ENCODE results near the gene MIER2.
"Not testable (repeated sequence)": the region's sequence is repeated elsewhere in the genome, so short reads cannot be mapped to it uniquely, and the experiment has no call there.

The MIER2 gene, protein sequence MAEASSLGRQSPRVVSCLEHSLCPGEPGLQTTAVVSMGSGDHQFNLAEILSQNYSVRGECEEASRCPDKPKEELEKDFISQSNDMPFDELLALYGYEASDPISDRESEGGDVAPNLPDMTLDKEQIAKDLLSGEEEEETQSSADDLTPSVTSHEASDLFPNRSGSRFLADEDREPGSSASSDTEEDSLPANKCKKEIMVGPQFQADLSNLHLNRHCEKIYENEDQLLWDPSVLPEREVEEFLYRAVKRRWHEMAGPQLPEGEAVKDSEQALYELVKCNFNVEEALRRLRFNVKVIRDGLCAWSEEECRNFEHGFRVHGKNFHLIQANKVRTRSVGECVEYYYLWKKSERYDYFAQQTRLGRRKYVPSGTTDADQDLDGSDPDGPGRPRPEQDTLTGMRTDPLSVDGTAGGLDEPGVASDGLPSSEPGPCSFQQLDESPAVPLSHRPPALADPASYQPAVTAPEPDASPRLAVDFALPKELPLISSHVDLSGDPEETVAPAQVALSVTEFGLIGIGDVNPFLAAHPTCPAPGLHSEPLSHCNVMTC

DNA sequence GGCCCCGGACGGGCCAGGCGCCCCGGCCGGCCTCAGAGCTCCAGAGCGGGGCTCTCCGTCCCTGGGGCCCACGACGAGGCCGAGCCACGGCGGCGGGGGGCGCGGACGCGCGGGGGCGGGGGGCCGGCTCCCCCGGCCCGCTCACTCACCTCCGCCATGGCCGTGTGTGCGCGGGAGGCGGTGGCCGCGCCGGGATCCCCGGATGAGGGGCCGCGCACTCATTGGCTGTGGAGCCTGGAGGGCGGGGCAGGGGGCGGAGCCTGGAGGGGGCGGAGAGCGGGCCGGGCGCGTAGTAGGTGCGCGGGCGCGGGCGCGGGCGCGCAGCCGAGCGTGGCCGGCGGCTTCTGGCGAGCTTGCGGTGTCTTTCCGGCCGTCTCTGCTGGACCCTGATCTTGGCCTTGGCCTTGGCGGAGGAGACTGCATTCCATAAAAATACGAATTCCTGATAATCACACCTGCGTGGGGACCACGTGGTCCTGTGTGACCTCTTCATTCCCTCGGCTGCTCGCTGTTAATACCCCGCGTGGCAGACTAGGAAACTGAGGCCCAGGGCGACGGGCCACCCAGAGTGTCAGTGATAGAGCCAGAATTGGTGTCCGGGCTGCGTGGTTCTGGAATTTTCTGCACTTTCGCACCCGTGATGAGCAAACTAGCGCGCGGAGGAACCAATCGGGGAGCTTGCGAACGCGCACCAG lies at the start of gene MIER2:
Gene MIER2 (minus strand): TSS at position 172 of the 695 bp plus-strand sequence. CDS start 14 bp downstream, at position 158.
- ATAC-seq, result peak; percentile 94 to 96

DNA sequence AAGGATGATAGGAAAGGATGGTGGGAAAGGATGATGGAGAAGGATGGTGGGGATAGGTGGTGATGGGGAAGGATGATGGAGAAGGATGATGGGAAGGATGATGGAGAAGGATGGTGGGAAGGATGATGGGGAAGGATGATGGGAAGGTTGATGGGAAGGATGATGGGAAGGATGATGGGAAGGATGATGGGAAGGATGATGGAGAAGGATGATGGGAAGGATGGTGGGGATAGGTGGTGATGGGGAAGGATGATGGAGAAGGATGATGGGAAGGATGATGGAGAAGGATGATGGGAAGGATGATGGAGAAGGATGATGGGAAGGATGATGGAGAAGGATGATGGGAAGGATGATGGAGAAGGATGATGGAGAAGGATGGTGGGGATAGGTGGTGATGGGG lies 49.0 kb upstream of the MIER2 start:
- not testable (repeated sequence) for ATAC-seq

DNA sequence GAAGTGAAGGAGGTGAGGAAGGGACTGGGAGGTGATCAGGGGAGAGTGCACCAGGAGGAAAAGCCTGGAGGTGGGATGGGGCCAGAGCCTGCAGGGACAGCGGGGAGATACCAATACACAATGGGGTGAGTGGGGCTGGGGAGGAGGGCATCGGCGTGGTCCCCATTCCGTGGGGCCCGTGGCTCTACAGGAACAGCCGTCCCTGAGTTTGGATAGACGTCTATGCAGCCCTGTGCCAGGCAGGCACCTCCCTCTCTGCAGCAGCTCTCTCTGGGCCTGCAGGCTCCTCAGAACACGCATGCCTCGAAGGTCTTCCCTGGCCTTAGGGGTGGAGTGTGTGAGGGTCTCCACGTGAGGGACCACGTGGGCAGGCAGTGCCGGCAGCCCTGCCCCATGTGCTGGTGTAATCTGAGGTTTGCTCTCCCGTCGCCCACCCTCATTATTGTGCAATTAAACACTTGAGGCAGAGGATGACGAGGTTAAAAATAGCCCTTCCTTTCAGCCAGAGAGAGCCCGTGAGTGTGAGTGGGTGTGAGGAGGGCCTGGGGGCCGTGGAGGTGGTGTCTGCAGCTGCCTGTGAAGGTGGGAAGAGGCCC lies 47.9 kb upstream of the MIER2 start:
- ATAC-seq, result no peak

DNA sequence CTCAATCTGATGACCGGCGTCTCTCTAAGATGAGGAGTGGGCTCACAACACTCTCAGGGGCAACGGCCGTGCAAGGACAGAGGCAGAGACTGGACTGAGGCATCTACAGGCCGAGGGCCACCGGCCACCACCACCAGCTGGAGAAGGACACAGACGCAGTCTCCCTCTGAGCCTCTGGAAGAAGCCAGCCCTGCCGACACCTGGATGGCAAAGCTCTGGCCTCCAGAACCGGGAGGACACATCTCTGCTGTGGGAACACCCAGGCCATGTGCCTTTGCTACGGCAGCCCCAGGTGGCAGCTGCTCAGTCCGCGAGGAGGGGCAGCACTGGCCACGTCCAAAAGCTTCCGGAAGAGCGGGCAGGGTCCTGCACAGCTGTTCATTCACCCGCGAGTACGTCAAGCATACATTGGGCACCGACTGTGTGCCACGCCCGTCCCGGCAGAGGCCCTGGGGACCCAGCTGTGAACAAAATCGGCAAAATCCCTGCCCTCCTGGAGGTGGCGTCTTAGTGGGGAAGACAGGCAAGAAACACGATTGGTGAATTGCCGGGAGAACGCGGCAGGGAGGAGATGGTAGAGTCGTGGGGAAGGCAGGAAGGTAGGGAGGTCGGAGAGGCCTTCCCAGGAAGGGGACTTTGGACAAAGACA lies 47.3 kb upstream of the MIER2 start:
- no peak for ATAC-seq

DNA sequence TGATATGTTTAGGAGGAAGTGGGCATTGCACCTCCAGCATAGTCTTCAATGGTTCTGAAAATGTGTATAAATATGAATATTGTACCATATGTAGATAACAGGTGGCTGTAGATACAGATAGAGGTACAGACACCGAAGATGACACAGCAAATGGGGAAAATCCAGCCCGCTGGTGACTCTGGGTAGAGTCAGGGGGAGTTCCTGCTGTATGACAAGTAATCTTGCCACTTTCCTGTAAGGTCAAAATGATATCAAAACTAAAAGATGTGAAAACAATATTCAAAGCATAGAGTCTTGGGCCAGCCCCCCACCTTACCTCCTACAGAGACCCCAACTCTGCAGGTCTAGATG lies 46.6 kb upstream of the MIER2 start:
- ATAC-seq, result peak; percentile 53 to 70

DNA sequence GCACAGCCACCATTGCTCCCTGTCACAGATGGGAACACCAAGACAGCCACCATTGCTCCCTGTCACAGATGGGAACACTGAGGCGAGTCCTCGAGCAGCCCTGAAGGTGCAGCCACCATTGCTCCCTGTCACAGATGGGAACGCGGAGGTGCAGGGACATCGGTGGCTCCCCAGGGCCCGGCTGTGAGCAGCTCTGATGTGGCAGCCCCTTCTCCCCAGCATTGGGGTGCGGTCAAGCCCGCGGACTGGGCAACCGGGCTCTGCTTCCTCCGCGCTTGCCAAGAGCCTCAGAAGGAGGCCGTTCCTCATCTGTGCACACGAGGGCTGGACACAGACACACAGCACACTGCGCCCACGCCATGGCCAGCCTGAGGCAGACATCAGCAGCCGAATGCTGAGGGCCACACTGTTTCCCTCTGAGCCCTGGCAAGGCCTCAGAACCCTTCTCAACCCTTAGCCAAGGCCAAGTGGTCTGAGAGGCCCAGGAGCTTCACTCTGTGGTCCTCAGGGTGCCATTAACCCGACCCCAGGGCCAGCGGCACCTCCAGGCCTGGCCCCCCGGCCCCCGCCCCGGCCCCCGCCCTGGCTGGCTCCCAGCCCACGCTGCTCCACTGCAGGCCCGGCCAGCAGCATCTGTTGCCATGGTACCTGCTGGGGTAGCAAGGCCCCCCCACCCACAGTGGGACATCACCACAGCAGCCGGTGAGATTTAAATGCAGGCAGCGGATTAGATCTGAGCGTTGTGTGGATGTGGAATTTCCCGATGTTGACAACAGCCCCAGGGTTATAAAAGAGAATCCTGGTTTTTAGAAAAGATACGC lies 46.0 kb upstream of the MIER2 start:
- ATAC-seq, result no peak

DNA sequence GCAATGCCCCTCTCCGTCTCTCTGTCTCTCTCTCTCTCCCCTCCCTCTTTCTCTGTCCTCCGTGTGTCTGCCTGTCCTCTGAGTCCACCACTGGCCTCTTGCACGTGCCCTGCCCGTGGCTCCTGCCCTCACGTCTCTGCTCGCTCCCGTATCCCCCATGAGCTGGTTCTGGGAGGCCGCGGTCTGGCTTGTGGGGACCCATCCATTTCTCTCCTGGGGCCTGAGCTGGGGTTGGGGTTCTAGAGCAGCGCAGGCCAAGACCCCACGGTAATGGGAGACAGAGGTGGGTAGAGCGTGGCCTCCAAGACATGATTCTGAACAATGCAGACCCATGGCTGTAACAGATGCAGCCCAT lies 45.3 kb upstream of the MIER2 start:
- ATAC-seq, result no peak

DNA sequence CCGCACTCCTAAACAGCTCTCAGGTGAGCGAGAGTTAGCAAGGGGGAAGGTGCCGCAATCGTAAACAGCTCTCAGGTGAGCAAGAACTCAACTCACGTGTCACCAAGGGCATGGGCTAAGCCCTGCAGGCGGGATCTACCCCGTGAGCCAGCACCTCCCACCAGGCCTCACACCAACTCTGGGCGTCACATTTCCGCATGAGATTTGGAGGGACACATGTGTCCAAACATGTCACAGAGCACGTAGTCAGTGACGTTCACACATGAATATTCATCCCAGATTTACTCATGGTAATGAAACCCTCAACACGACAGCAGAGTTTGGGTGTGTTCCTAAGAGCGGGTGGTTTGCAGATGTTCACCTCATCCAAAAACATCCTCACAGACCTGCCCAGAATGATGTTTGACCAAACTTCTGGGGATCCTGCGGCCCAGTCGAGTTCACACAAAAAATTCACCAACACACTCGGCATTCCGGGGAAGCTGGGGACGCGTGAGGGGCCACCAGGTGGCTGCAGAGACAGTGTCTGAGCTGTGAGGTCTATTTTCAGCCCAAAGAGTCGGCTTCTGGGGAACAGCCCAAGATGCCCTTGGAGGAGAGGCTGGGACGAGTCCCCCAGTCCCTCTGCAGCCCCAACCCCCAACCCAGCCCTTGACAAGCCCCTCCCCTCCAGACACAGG lies 44.8 kb upstream of the MIER2 start:
- no peak for ATAC-seq

DNA sequence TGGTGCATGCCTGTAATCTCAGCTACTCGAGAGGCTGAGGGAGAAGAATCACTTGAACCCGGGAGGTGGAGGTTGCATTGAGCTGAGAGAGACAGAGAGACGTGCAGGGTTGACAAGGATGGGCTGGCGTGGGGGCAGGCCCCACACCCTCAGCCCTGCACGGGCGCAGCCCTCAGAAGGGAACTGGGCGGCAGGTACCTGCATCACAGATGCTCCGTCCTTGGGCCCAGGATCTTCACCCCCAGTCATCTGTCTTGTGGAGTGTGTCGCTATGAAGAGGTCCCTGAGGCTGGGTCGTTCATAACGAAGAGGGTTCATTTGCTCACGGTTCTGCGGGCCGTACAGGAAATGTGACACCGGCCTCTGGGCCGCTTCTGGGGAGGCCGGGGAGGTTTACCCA lies 44.1 kb upstream of the MIER2 start:
- ATAC-seq, result no peak

DNA sequence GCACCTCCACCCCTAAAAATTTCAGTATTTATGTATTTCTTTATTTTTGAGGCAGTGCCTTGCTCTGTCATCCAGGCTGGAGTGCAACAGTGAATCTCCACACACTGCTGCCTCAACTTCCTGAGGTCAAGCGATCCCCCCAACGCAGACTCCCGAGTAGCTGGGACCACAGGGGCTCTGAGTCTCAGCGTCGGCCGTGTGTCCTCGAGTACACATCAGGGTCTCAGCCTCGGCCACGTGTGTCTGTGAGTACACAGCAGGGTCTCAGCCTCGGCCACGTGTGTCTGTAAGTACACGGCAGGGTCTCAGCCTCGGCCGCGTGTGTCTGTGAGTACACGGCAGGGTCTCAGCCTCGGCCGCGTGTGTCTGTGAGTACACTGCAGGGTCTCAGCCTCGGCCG lies 43.2 kb upstream of the MIER2 start:
- ATAC-seq, result no peak

DNA sequence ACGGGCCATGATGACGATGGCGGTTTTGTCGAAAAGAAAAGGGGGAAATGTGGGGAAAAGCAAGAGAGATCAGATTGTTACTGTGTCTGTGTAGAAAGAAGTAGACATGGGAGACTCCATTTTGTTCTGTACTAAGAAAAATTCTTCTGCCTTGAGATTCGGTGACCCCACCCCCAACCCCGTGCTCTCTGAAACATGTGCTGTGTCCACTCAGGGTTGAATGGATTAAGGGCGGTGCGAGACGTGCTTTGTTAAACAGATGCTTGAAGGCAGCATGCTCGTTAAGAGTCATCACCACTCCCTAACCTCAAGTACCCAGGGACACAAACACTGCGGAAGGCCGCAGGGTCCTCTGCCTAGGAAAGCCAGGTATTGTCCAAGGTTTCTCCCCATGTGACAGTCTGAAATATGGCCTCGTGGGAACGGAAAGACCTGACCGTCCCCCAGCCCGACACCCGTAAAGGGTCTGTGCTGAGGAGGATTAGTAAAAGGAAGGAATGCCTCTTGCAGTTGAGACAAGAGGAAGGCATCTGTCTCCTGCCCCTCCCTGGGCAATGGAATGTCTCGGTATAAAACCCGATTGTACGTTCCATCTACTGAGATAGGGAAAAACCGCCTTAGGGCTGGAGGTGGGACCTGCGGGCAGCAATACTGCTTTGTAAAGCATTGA lies 42.2 kb upstream of the MIER2 start:
- ATAC-seq, result not testable (repeated sequence)

DNA sequence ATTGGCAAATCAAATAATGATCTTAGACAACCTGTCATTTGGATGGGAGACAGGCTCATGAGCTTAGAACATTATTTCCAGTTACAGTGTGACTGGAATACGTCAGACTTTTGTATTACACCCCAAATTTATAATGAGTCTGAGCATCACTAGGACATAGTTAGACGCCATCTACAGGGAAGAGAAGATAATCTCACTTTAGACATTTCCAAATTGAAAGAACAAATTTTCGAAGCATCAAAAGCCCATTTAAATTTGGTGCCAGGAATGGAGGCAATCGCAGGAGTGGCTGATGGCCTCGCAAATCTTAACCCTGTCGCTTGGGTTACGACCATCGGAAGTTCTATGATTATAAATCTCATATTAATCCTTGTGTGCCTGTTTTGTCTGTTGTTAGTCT lies 41.6 kb upstream of the MIER2 start:
- not testable (repeated sequence) for ATAC-seq

DNA sequence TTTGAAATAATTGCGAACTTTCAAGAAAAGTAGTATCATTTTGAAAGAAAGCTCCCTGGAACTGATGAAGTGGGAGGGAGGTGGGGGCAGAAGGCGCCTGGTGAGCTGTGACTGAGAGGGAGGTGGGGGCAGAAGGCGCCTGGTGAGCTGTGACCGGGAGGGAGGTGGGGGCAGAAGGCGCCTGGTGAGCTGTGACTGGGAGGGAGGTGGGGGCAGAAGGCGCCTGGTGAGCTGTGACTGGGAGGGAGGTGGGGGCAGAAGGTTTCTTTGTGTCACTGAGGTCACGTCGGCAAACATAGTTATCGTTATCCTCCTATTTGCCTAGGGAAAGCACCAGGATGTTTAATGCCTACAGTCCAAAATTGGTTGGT lies 40.2 kb upstream of the MIER2 start:
- no peak for ATAC-seq

DNA sequence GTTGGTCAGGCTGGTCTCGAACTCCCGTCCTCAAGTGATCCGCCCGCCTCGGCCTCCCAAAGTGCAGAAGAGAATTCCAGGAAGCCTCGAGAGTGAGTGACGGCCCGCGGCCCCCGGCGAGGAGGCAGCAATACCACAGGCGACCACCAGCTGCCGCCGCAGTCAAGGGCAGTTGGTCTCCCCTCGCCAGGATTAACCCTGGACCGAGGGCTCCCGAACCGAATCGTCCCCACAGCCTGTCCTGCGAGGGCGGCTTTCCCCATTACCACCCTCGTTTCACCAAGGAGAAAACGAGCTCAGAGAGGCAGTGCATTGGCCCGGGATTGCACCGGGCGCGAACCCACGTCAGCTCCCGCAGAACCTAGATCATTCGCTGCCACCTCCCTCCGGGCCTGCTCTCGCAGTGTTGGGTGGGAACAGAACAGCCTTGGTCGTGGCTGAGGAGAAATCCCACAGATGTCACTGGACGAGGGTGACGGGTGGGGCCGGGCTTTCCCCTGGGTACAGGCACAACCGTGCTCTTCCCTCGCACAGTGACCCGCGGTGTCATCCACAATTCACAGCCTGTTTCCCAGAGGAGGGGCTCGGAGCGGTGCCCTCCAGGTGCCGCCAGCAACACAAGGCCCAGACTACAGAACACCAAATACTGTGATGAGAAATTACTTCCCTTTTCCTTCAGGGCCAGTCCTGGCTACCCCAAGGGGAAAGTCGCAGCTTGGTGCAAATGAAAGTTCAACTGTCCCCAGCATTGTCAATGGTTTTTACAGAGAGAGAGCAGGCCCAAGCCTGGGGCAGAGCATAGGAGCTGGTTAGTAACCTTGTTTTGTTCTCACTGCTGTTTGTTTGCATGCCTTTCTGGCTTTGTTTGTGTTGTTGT lies 39.6 kb upstream of the MIER2 start:
- ATAC-seq, result no peak

DNA sequence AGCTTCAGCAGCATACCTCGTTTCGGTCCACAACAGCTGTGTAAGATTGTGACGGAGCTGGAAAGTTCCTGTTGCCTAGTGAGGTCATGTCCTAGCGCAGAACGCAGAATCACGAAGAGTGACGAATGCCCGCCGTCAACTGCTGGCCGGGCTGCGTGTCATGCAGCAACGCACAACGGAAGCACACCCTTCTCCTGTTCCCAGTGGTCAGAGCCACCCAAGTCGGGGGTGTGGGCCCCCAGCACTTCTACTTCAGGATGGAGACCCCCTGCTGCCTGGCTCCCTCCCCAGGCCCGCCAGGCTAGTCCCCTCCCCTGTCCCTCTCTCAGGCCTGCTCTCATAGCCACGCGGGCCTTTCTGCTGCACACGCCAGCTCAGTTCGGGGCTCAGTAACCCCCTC lies 38.4 kb upstream of the MIER2 start:
- ATAC-seq, result no peak

DNA sequence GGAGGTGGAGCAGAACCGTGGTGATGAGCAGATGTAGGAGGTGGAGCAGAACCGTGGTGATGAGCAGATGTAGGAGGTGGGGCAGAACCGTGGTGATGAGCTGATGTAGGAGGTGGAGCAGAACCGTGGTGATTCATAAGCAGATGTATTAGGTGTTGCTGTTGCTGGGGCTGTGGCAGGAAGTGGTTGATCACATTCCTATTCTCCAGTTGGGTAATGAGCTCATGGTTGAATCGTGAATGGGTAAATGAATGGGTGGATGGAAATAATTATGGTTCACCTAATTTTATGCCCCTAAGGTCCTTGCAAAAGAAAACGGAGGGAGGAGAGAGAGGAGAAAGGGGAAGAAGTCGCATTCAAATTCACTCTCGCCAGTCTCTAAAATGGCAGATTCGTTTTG lies 38.0 kb upstream of the MIER2 start:
- peak; percentile 99 for ATAC-seq

DNA sequence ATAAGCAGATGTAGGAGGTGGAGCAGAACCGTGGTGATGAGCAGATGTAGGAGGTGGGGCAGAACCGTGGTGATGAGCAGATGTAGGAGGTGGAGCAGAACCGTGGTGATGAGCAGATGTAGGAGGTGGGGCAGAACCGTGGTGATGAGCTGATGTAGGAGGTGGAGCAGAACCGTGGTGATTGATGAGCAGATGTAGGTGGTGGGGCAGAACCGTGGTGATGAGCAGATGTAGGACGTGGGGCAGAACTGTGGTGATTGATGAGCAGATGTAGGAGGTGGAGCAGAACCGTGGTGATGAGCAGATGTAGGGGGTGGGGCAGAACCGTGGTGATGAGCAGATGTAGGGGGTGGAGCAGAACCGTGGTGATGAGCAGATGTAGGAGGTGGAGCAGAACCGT lies 37.3 kb upstream of the MIER2 start:
- ATAC-seq, result not testable (repeated sequence)

DNA sequence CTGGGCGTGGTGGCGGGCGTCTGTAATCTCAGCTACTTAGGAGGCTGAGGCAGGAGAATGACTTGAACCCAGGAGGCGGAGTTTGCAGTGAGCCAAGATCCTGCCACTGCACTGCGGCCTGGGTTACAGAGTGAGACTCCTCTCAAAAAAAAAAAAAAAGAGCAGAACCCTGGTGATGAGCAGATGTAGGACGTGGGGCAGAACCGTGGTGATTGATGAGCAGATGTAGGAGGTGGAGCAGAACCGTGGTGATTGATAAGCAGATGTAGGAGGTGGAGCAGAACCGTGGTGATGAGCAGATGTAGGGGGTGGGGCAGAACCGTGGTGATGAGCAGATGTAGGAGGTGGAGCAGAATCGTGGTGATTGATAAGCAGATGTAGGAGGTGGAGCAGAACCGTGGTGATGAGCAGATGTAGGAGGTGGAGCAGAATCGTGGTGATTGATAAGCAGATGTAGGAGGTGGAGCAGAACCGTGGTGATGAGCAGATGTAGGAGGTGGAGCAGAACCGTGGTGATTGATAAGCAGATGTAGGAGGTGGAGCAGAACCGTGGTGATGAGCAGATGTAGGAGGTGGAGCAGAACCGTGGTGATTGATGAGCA lies 36.1 kb upstream of the MIER2 start:
- ATAC-seq, result not testable (repeated sequence)

DNA sequence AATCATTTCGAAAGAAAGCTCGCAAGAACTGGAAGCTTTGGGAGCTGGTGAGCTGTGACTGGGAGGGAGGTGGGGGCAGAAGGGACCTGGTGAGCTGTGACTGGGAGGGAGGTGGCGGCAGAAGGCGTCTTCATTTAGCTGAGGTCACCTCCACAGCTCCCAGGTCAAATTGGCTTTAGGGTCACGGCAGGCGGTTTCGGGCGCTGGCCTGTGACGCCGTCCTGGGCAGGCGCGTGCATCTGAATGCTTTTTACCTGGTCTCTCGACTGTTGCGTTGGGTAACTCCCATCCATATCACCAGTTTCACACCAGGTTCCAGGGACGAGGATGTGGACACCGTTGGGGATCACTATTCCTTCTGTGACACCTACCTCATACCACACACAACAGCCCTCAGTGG lies 35.2 kb upstream of the MIER2 start:
- no peak for ATAC-seq

DNA sequence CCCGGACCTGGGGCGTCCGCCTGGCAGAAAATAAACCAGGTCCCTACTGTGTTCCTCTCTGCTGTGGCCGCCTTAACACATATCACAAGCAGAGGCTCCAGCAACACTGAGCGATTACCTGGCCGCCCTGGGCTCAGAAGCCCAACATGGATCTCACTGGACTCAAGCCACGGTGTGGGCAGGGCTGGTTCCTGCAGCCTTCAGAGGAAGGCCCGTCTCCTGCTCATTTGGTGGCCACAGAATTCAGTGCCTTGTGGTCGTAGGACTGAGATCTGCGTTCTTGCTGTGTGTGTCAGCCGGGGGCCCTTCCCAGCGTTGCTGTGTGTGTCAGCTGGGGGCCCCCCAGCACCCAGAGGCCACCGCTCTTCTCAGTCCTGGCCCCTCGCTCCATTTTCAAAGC lies 34.1 kb upstream of the MIER2 start:
- no peak for ATAC-seq
